ENCODE results near the gene PLD5.

DNA sequence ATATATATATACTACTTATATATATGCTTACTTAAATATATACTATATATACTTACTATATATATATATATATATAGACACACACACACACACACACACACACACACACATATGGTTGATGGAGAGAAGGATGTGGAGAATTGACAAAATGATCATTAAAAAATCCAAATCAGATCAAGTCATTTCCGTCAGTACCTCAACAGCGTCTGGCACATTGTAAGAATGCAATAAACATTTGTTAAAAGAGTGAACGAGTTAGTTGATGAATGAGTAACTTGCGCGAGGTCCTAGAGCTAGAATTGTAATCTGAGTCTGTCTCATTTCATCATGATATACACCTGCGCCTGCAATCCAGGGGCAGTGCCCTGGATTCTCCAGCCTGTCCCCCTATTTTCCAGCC is 282.6 kb downstream of the PLD5 start:
- TF ChIP-seq MED1 (CRISPR knock-in tag; IDR thresholded peaks at IDR 0.05) (no peak), BRCA1 (CRISPR knock-in tag; IDR thresholded peaks at IDR 0.05) (no peak), YY1 (IDR thresholded peaks at IDR 0.05; ENCODE audit: insufficient read depth, insufficient replicate concordance, low read depth, low read length) (no peak), MIER3 (CRISPR knock-in tag; IDR thresholded peaks at IDR 0.05; ENCODE audit: borderline replicate concordance) (no peak), XRCC5 (optimal IDR thresholded peaks at IDR 0.05; ENCODE audit: low read length) (no peak)
- TF ChIP-seq, protein P1, sequence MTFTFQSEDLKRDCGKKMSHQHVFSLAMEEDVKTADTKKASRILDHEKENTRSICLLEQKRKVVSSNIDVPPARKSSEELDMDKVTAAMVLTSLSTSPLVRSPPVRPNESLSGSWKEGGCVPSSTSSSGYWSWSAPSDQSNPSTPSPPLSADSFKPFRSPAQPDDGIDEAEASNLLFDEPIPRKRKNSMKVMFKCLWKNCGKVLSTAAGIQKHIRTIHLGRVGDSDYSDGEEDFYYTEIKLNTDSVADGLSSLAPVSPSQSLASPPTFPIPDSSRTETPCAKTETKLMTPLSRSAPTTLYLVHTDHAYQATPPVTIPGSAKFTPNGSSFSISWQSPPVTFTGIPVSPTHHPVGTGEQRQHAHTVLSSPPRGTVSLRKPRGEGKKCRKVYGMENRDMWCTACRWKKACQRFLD (CRISPR knock-in tag; IDR thresholded peaks at IDR 0.05; ENCODE audit: borderline replicate concordance) = no peak
- TF ChIP-seq, protein P2, sequence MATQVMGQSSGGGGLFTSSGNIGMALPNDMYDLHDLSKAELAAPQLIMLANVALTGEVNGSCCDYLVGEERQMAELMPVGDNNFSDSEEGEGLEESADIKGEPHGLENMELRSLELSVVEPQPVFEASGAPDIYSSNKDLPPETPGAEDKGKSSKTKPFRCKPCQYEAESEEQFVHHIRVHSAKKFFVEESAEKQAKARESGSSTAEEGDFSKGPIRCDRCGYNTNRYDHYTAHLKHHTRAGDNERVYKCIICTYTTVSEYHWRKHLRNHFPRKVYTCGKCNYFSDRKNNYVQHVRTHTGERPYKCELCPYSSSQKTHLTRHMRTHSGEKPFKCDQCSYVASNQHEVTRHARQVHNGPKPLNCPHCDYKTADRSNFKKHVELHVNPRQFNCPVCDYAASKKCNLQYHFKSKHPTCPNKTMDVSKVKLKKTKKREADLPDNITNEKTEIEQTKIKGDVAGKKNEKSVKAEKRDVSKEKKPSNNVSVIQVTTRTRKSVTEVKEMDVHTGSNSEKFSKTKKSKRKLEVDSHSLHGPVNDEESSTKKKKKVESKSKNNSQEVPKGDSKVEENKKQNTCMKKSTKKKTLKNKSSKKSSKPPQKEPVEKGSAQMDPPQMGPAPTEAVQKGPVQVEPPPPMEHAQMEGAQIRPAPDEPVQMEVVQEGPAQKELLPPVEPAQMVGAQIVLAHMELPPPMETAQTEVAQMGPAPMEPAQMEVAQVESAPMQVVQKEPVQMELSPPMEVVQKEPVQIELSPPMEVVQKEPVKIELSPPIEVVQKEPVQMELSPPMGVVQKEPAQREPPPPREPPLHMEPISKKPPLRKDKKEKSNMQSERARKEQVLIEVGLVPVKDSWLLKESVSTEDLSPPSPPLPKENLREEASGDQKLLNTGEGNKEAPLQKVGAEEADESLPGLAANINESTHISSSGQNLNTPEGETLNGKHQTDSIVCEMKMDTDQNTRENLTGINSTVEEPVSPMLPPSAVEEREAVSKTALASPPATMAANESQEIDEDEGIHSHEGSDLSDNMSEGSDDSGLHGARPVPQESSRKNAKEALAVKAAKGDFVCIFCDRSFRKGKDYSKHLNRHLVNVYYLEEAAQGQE (IDR thresholded peaks at IDR 0.05; ENCODE audit: borderline replicate concordance in 1 of 2, low read depth in 1 of 2, low read length in 2 of 2) = no peak
- TF ChIP-seq, protein P3, sequence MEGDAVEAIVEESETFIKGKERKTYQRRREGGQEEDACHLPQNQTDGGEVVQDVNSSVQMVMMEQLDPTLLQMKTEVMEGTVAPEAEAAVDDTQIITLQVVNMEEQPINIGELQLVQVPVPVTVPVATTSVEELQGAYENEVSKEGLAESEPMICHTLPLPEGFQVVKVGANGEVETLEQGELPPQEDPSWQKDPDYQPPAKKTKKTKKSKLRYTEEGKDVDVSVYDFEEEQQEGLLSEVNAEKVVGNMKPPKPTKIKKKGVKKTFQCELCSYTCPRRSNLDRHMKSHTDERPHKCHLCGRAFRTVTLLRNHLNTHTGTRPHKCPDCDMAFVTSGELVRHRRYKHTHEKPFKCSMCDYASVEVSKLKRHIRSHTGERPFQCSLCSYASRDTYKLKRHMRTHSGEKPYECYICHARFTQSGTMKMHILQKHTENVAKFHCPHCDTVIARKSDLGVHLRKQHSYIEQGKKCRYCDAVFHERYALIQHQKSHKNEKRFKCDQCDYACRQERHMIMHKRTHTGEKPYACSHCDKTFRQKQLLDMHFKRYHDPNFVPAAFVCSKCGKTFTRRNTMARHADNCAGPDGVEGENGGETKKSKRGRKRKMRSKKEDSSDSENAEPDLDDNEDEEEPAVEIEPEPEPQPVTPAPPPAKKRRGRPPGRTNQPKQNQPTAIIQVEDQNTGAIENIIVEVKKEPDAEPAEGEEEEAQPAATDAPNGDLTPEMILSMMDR (CRISPR knock-in tag; IDR thresholded peaks at IDR 0.05) = no peak
